Measurements from ENCODE around the gene FLRT2.

Gene FLRT2

GRCh38 chr14:85529803-85530574 is at the start of gene FLRT2:
FLRT2 (plus strand) TSS chr14:85530144; CDS start chr14:85621515, 91,371 bp downstream.
- no peak for DNase-seq

DNA sequence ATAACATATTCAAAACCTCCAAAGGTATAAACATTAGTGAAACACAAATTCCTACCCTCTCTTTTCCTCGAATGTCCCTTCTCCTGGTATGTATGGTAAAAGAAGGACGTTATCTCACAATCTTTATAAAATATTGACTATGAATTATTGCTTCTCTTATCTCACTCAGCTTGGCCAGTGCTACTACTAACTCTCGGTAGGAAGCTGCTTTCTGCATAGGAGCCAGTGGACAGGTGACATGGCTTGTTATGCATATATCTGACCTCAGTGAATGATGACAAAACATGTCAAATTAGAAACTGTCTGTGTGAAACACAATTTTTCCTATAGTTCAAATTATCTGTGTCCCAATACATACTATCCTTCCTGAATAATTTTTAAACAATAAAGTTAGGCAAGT is 48.5 kb upstream of the FLRT2 start:
- DNase-seq, result no peak

GRCh38 chr14:85482552-85482951 is 47.4 kb upstream of the FLRT2 start:
- DNase-seq, result no peak

- no peak for DNase-seq
These were observed 46.9 kb upstream of the FLRT2 start for GRCh38 chr14:85483037-85483436.

DNA sequence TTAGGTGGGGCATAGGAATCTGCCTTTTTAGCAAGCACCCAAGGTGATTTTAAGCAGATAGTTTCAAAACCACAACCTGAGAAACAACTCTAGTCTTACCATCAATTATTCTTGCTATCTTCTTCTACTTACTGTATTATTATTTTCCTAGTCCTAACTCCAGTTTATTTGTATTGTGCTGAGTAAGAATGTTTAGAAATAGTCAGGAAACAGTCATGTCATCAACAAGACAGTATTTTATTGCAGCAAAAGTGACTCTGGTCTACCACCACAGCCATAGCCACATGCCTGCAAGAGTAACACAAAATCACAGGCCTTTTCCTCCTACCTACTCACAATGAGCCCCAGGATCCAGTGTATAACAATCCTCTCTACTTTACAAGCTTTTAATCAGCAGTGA is 46.3 kb upstream of the FLRT2 start:
- DNase-seq, result no peak

GRCh38 chr14:85487215-85487614 is 42.7 kb upstream of the FLRT2 start:
- no peak for DNase-seq

GRCh38 chr14:85501751-85502150 is 28.2 kb upstream of the FLRT2 start:
- DNase-seq, result no peak

- DNase-seq, result no peak
These were observed 21.1 kb upstream of the FLRT2 start for GRCh38 chr14:85508863-85509262.

DNA sequence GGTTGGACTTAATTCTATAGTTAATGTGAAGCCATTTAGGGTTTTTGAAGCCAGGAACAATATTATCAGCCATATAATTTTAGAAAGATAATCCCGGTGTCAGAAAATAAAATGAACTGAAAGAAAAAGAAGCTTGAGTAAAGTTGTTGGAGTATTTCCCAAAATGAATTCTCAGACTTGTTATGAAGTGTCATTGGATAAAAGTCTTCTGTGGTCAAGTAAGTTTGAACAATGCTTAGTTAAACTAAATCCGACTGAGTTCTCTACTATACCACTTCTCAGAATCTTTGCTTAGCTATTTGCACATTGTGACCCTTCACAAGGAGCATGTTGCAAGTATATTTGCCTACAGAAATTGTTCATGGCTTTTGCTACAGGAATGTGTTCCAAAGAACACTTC is 17.5 kb upstream of the FLRT2 start:
- no peak for DNase-seq

DNA sequence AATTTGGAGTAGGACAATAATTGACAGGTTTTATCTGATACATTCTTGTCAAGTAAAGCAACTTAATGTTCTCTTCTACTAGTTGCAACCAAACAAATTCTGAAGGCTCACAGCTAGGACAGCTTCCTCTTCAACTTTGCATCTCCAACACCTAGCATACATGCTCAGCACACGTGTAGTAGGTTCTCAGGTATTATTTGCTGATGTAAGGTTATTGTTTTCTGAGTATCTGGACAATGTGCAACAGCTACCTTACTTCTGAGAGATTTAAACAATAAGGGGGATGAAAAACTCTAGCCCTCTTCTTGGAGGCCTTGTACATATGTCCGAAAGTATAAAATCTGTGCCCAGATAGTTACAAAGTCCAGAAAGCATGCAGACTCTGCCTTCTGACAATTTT is 15.5 kb upstream of the FLRT2 start:
- no peak for DNase-seq

- DNase-seq, result no peak
These were observed 13.5 kb upstream of the FLRT2 start for GRCh38 chr14:85516239-85517113.

- no peak for DNase-seq
These were observed 12.7 kb upstream of the FLRT2 start for GRCh38 chr14:85517114-85517688.

DNA sequence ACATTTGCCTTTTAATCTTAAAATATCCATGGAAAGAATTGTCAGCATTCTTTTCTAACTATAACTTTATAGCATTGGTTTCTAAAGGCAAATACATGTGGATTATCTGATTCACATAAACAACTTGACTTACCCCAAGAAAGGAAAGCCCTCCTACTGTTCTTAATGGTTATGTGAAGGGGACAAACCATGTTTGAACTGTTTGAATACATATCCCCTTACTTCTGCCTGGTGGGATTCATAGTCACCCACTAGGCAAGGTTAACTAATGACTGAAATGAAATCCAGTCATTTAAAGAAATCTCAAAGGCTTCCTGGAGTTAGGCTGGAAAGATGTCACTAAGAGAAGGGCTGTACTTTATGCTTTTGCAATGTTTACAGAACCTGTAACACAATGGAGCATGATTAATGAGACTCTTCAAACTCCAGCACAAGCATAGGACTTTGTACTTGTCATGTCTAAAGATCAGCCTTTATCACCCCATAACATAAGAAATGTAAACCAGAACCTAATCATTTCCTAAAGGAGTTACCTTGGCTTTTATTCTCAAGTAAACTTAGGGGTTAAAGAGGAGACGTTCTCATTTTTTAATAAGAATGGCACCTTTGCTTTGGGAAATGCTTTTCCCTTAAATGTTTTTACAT is 10.2 kb upstream of the FLRT2 start:
- no peak for DNase-seq

GRCh38 chr14:85520581-85520980 is 9.4 kb upstream of the FLRT2 start:
- no peak for DNase-seq

- DNase-seq, result no peak
These were observed 6.3 kb upstream of the FLRT2 start for GRCh38 chr14:85523624-85524023.

DNA sequence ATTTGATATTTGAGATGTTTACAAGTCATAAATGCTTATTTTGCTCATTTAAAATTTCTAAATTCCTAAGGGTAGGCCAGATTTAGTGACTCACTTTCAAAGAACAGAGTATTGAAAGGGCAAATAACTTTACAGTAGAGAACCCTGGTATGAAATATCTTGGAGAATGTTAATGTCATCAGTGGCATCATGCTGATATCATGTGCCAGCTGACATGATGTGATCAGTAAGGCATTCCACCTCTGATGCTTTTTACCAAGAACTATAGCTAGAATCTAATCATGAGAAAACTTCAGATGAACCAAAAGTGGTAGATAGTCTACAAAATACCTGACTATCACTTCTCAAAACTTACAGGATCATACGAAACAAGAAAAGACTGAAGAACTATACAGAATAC is 2.9 kb upstream of the FLRT2 start:
- DNase-seq, result no peak

GRCh38 chr14:85527445-85528035 is 2.4 kb upstream of the FLRT2 start:
- DNase-seq, result no peak

- DNase-seq, result peak in 1 of 2 experiments; percentile 7
These were observed 1.7 kb upstream of the FLRT2 start for GRCh38 chr14:85528080-85528896.

DNA sequence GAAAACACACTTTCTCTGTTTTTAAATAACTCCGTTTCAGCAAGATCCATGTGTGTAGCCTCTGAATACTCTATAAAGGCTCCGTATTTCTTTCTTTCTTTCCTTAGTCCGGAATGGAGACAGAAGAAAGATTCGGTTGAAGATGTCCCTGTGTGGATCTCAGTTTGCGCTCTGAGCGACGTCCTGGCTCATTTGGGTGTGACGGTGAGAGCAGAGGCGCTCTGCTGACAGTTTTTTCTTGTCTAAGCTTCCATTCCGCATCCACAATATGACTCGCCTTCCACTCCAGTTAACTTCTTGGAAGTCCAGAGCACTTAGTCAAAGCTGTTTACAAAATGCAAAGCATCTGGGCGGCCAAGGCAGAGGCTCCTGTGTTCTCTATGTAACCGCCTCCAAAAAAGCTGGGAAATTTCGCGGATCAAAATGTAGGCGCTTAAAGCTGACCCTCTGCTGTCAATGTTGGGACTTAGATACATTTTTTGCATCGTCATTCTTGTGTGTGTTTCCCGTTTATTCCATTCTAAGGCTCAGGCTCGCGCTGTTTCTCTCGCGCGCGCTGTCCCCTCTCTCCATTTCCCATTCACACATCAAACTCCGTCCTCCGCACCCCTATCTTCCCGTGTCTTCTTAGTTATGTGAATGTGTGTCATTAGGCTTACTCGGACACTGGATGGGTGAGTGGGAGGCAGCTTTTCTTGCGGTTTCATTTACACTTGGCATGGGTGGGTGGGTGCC is 880 bp upstream of the FLRT2 start:
- no peak for DNase-seq

DNA sequence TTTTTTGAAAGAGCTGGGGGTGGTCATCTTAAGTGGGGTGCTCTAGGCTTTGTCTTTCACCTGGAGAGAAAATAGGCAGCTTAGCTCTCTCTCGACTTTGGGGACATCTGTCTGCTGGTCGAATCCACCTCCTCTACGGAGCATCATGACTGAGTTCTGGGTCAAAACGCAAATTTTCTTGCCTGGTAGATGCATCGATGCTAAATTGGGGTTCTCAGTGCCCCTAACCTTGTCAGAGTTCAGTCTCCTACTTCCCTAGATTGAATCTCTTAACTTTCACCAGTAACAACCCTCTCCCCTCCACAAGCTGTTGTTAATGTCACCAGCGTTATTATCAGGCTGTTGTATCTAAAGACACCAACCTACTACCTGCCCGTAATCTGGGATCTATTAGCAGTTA is 682 bp downstream of the FLRT2 start:
- DNase-seq, result no peak

- no peak for DNase-seq
These were observed 1.2 kb downstream of the FLRT2 start for GRCh38 chr14:85531141-85531586.

Measured in SHP77 (cell line).